K562 (cell line): Measurements from ENCODE around the gene GPATCH2L. TPM values are rescaled to one million over a fixed set of nuclear protein-coding genes. Genes with fewer than 3 reads are reported as not detected.

Experiments
- ATAC-seq: fragments of 200-7000 bp; cut with Tn5 transposase; 3 replicates; pipeline ENCODE4 v1.9.1; 2020; ENCODE audit warnings: moderate library complexity
- BruUV-seq: library from RNA; stranded (reverse); fragments of 400-500 nt; replicated peaks from 2 replicates; lab custom pipeline; 2021; lab: Mats Ljungman, UMichigan
- CTCF ChIA-PET: fragments of 300-600 bp; formaldehyde crosslinking; extraction: SDS; loops from one replicate; lab custom pipeline; 2021; ENCODE audit warnings: low intra/inter-chr PET ratio; lab: Yijun Ruan, JAX
- POLR2A ChIA-PET: fragments of 300-600, 350-650 bp; sonication (Branson Sonifier 250); formaldehyde crosslinking; extraction: SDS; loops from one replicate; lab custom pipeline; 2021; ENCODE audit warnings: antibody characterized with exemption, inconsistent platforms; lab: Yijun Ruan, JAX
- DNase-seq, 4 experiments: peaks; one replicate each; pipeline versions ENCODE4 v3.0.0 to v3.0.0-alpha.2; 2011 to 2018; ENCODE audit warnings: low spot score in 3 of 4, mixed read lengths in 3 of 4; ENCODE audit errors: extremely low read depth in 1 of 4
- FAIRE-seq: peaks from 2 replicates; lab custom pipeline; 2011; peaks lifted over from hg19 to GRCh38; lab: Jason Lieb, UNC
- H2AFZ ChIP-seq: 2 replicates; pipeline ENCODE4 v1.6.0; 2011; ENCODE audit warnings: low read depth, low read length, control low read depth, inconsistent platforms
- H3K27ac ChIP-seq: fragments of 200-600 bp; 3 replicates; pipeline ENCODE4 v1.8.0; 2011; ENCODE audit warnings: low read depth, mild to moderate bottlenecking, control low read depth, inconsistent platforms, low read length, moderate library complexity, mixed read lengths; ENCODE audit errors: extremely low read depth
- H3K27me3 ChIP-seq, 2 experiments: fragments of 300-600 bp in 1 of 2; 2 replicates in 1 of 2; 3 replicates in 1 of 2; pipeline versions ENCODE4 v1.6.0 to v1.8.0; 2011; ENCODE audit warnings: inconsistent platforms in 2 of 2, low read length in 2 of 2, mild to moderate bottlenecking in 1 of 2, mixed read lengths in 1 of 2, moderate library complexity in 1 of 2; ENCODE audit not compliant: control insufficient read depth in 2 of 2, insufficient read depth in 2 of 2
- H3K36me3 ChIP-seq: fragments of 300-600 bp; 3 replicates; pipeline ENCODE4 v1.8.0; 2011; ENCODE audit warnings: mild to moderate bottlenecking, low read length, inconsistent platforms; ENCODE audit not compliant: control insufficient read depth, insufficient read depth
- H3K4me1 ChIP-seq, 2 experiments: fragments of 200-600 bp in 1 of 2; replicated peaks in 1 of 2; 2 replicates in 1 of 2; 3 replicates in 1 of 2; pipeline versions ENCODE4 v1.5.1 to v1.8.0; 2011; ENCODE audit warnings: inconsistent platforms in 2 of 2, low read length in 2 of 2, mild to moderate bottlenecking in 1 of 2, mixed read lengths in 1 of 2, moderate library complexity in 1 of 2; ENCODE audit not compliant: control insufficient read depth in 2 of 2, insufficient read depth in 2 of 2
- H3K4me2 ChIP-seq: 2 replicates; pipeline ENCODE4 v1.6.1; 2011; ENCODE audit warnings: low read length, control low read depth, inconsistent platforms, mixed read lengths; ENCODE audit not compliant: insufficient read depth
- H3K4me3 ChIP-seq: fragments of 200-600 bp; sonication (generic), shearing (Covaris generic); 2 replicates; pipeline ENCODE4 v1.5.1; 2016; ENCODE audit warnings: control low read depth, inconsistent platforms
- H3K79me2 ChIP-seq: fragments of 200-600 bp; 3 replicates; pipeline ENCODE4 v1.8.0; 2011; ENCODE audit warnings: low read length, inconsistent platforms; ENCODE audit not compliant: control insufficient read depth, insufficient read depth
- H3K9ac ChIP-seq, 2 experiments: 2 replicates each; pipeline versions ENCODE4 v1.6.0 to v1.6.1; 2011; ENCODE audit warnings: low read depth in 2 of 2, low read length in 2 of 2, control low read depth in 1 of 2, inconsistent platforms in 1 of 2, mild to moderate bottlenecking in 1 of 2, mixed read lengths in 1 of 2; ENCODE audit not compliant: insufficient read depth in 1 of 2
- H3K9me1 ChIP-seq: one replicate; pipeline ENCODE4 v1.6.0; 2011; ENCODE audit warnings: inconsistent platforms, mild to moderate bottlenecking, low read length, moderate library complexity; ENCODE audit not compliant: control insufficient read depth, insufficient read depth
- H3K9me3 ChIP-seq: replicated peaks from 2 replicates; pipeline ENCODE4 v1.5.1; 2011; ENCODE audit warnings: low read depth, low read length, inconsistent platforms; ENCODE audit not compliant: control insufficient read depth, insufficient read depth
- H4K20me1 ChIP-seq: replicated peaks from 2 replicates; pipeline ENCODE4 v1.6.1; 2011; ENCODE audit warnings: low read length, inconsistent platforms, mixed read lengths; ENCODE audit not compliant: control insufficient read depth, insufficient read depth
- NCOR1 ChIP-seq: fragments of 450-650 bp; IDR thresholded peaks from 2 replicates; pipeline ENCODE4 v1.6.1; 2016; ENCODE audit warnings: mild to moderate bottlenecking, moderate library complexity
- NR0B1 ChIP-seq: fragments of 450-650 bp; IDR thresholded peaks from one replicate; pipeline ENCODE4 v1.6.1; 2018; ENCODE audit warnings: mild to moderate bottlenecking, moderate library complexity; ENCODE audit not compliant: partially characterized antibody
- RBFOX2 ChIP-seq: fragments of 200-400 bp; formaldehyde crosslinking; IDR thresholded peaks from 2 replicates; pipeline ENCODE4 v1.6.1; 2017; ENCODE audit warnings: low read depth, mild to moderate bottlenecking, low read length, moderate library complexity
- SRF ChIP-seq, 2 experiments: fragments of 250-450, 450-650 bp in 1 of 2; sonication (Bioruptor Pico) in 1 of 2; sonication (generic) in 1 of 2; formaldehyde crosslinking; IDR thresholded peaks; 2 replicates each; pipeline versions ENCODE4 v1.5.0 to v1.5.1; 2020 to 2022; ENCODE audit warnings: mild to moderate bottlenecking in 1 of 2, missing genetic modification reagents in 1 of 2
- TRIM25 ChIP-seq: fragments of 450-650 bp; IDR thresholded peaks from 2 replicates; pipeline ENCODE4 v1.7.0; 2016; ENCODE audit warnings: borderline replicate concordance
- ZMIZ1 ChIP-seq, 2 experiments: fragments of 150-350 bp in 1 of 2; IDR thresholded peaks; 2 replicates each; pipeline ENCODE4 v1.6.1; 2012 to 2016; ENCODE audit warnings: low read depth in 2 of 2, low read length in 2 of 2, mild to moderate bottlenecking in 1 of 2, moderate library complexity in 1 of 2
- WGBS: fragments of 100-300 bp; shearing (Covaris generic); methylation state at CpG from one replicate; pipeline ENCODE4 v1.1.6; 2016; ENCODE audit warnings: low coverage, mixed read lengths; ENCODE audit not compliant: insufficient coverage; ENCODE audit errors: missing lambda C conversion rate; 5-methylcytosine and 5-hydroxymethylcytosine counted together
- in situ Hi-C: fragments of 300-500 bp; cut with MboI; formaldehyde crosslinking; loops from 4 replicates; pipeline ENCODE4 v1.15.0; 2018; ENCODE audit warnings: inconsistent platforms, mixed read lengths
- intact Hi-C: fragments of 100-400 bp; cut with micrococcal nuclease; formaldehyde crosslinking; loops from 2 replicates; pipeline ENCODE4 v1.14.2; 2022
- polyA plus RNA-seq, 8 experiments: library from polyadenylated mRNA; depleted of rRNA in 4 of 8; stranded (reverse) in 5 of 8; unstranded in 3 of 8; fragments of >200 nt; fragmentation: Nextera tagmentation in 2 of 8; fragmentation: Illumina TruSeq in 1 of 8; extraction: Ambion mirVana in 2 of 8; extraction: Trizol in 1 of 8; gene quantifications; 2 replicates each; pipeline versions ENCODE4 v1.2.1 to v1.2.3, GENCODE V29; 2011 to 2014; ENCODE audit warnings: inconsistent platforms in 1 of 8, missing spikeins in 1 of 8
- total RNA-seq, 7 experiments: library from RNA; depleted of rRNA in 6 of 7; stranded (reverse); fragments of >200 nt in 6 of 7; fragmentation: Illumina TruSeq in 2 of 7; extraction: Trizol in 2 of 7; gene quantifications; 2 replicates each; pipeline versions ENCODE4 v1.2.1 to v1.2.3, GENCODE V29; 2011 to 2021; ENCODE audit warnings: low replicate concordance in 1 of 7

GPATCH2L gene
- total and polyA plus RNA-seq, 9 of the 15 experiments (the other 6 are each of a cell fraction or from before 2014, with no cell fraction given) = 13.1 to 39.6 (median 20.0) TPM

- POLR2A ChIA-PET = no interaction called here
- Histone ChIP-seq H3K9me3 (no peaks in the 10 kb centered on the region), H3K27ac (no peak overlapping the region), H2AFZ (no peak overlapping the region), H3K4me1 (no peaks in the 10 kb centered on the region), H3K27me3 (no peaks in the 10 kb centered on the region), H3K4me2 (no peak overlapping the region), H3K79me2 (no peaks in the 10 kb centered on the region), H4K20me1 (no peaks in the 10 kb centered on the region), H3K36me3 (peaks cover 65% of the 10 kb centered on the region), H3K9me1 (no peaks in the 10 kb centered on the region), H3K4me3 (no peak overlapping the region), H3K9ac (no peak overlapping the region)
- no peak for TF ChIP-seq ZMIZ1 (IDR thresholded peaks at IDR 0.05; ENCODE audit: low read depth in 2 of 2, low read length in 2 of 2)
- WGBS = 100% methylated on average over 1 of the region's 1 CpG
- ATAC-seq (no peak), FAIRE-seq (no peak), DNase-seq (no peak)
- intact Hi-C loops (no loop called here), in situ Hi-C loops (no loop called here)
- BruUV-seq = no TSS peak
- CTCF ChIA-PET = no interaction called here
Measured at GRCh38 chr14:76193696-76194095, 42.0 kb downstream of the GPATCH2L start.

- no peaks in the 10 kb centered on the region for H3K79me2 ChIP-seq
- H2AFZ ChIP-seq = no peak overlapping the region
- no peaks in the 10 kb centered on the region for H3K9me3 ChIP-seq
- ATAC-seq = no peak
- no peak overlapping the region for H3K4me3 ChIP-seq
- H3K9ac ChIP-seq = no peak overlapping the region
- H3K4me2 ChIP-seq = no peak overlapping the region
- BruUV-seq = no TSS peak
- ChIA-PET POLR2A (interaction anchor here (1.2 kb wide), 1 partner anchor 11 kb away, joined by 3 read pairs; no protein-coding TSS in a partner anchor), CTCF (no interaction called here)
- in situ Hi-C loops = no loop called here
- no peaks in the 10 kb centered on the region for H4K20me1 ChIP-seq
- WGBS = 29% methylated on average over 1 of the region's 3 CpGs
- no peaks in the 10 kb centered on the region for H3K9me1 ChIP-seq
- H3K27ac ChIP-seq = no peak overlapping the region
- peaks cover 67% of the 10 kb centered on the region for H3K36me3 ChIP-seq
- no peak for FAIRE-seq
- DNase-seq = no peak
- intact Hi-C loops = no loop called here
- TF ChIP-seq NCOR1 (no peak), TRIM25 (no peak), SRF (CRISPR knock-in tag; IDR thresholded peaks at IDR 0.05) (no peak), NR0B1 (no peak), RBFOX2 (no peak)
- TF ChIP-seq, all 486 proteins: peak for 0
- Histone ChIP-seq H3K27me3 (no peaks in the 10 kb centered on the region), H3K4me1 (no peaks in the 10 kb centered on the region)
Measured at GRCh38 chr14:76194327-76194726, 42.6 kb downstream of the GPATCH2L start.
